ENCODE measurements around the gene HNRNPUL2.
"Not testable (repeated sequence)": the region's sequence is repeated elsewhere in the genome, so short reads cannot be mapped to it uniquely, and the experiment has no call there.

HNRNPUL2 gene

DNA sequence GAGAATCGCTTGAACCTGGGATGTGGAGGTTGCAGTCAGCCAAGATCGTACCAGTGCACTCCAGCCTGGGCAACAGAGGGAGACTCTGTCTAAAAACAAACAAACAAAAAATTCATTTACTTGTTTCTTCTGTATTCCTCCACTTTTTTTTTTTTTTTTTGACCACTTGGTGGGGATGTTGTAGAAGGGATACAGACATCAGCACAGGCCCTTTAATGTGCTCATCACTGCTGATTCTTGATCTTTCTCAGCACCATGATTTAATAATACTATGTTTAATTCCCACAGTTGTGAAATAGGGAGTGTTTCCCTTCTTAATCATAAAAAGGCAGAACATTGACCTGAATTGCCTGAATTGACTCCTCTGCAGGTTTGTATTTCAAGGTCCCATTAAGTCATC, 5.6 kb upstream of the HNRNPUL2 start:
- TF ChIP-seq, protein P1, sequence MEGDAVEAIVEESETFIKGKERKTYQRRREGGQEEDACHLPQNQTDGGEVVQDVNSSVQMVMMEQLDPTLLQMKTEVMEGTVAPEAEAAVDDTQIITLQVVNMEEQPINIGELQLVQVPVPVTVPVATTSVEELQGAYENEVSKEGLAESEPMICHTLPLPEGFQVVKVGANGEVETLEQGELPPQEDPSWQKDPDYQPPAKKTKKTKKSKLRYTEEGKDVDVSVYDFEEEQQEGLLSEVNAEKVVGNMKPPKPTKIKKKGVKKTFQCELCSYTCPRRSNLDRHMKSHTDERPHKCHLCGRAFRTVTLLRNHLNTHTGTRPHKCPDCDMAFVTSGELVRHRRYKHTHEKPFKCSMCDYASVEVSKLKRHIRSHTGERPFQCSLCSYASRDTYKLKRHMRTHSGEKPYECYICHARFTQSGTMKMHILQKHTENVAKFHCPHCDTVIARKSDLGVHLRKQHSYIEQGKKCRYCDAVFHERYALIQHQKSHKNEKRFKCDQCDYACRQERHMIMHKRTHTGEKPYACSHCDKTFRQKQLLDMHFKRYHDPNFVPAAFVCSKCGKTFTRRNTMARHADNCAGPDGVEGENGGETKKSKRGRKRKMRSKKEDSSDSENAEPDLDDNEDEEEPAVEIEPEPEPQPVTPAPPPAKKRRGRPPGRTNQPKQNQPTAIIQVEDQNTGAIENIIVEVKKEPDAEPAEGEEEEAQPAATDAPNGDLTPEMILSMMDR (IDR thresholded peaks at IDR 0.05; ENCODE audit: low read depth, low read length) = no peak; the same call in none of the 2 replicates

DNA sequence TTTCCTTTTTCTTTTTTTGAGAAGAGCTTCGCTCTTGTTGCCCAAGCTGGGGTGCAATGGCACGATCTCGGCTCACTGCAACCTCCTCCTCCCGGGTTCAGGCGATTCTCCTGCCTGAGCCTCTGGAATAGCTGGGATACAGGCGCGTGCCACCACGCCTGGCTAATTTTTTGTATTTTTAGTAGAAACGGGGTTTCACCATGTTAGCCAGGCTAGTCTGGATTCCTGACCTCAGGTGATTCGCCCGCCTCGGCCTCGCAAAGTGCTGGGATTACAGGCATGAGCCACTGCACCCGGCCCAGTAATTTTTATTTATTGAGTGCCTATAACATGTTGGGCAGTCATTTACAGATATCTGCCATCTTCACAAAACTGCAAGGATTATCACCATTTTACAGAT, 2.8 kb upstream of the HNRNPUL2 start:
- not testable (repeated sequence) for DNase-seq (ENCODE audit: extremely low read depth, low read depth)

More for the DNA sequence above, 5.6 kb upstream of the HNRNPUL2 start:
- DNase-seq (ENCODE audit: extremely low read depth, low read depth) = no peak

DNA sequence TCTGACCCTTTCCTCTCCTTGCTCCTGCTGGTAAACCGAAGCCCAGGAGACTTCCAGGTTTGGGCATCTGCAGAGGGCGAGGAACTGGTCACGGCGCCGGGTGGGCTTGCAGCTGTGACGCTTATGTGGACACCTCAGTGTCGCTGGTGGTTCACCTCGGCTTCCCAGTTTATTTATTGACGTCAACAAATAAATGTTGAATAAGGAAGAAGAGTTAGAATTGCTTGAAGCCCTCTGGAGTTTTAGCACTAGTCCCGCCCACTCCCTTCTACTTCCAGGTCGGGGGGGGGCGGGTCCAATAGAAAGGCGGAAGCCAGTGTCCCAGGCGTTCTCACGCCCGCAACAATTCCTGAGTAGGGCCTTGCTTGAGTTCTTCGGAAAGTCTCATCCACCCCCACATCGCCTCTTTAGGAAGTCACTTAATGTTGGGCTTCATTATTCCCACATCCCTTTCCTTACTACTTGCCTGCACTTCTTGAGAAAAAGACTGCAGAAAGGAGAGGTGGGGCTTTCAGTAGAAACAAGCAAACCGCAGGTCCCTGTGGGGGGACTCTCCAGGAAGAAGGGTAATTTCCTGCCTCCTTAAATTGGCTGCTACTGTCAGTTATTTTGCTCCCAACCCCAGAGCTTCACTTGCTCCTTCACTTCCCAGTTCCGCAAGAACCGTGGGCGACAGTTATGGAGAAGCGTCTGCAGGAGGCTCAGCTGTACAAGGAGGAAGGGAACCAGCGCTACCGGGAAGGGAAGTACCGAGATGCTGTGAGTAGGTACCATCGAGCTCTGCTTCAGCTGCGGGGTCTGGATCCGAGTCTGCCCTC, 1.1 kb upstream of the HNRNPUL2 start, which contains the start of gene TTC9C:
Gene TTC9C (plus strand): TSS at position 316 of the 818 bp plus-strand sequence. CDS start 363 bp downstream, at position 679.
- TF ChIP-seq, protein P1 (IDR thresholded peaks at IDR 0.05; ENCODE audit: low read depth, low read length) = no peak

DNA sequence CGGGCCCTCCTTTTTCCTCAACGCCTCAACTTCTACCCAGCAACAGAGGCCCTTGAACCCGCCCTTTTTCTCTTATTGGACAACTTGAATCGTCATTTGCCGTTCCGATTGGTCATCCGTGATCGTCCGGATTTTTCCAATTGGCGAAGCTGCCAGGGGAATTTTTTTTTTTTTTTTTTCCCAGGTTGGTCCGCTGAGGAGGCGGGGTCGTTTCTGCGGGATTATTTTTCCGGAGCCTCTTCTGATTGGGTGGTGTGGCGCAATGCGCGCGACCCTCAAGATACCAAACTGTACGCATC, 564 bp upstream of the HNRNPUL2 start:
- TF ChIP-seq, protein P1 (IDR thresholded peaks at IDR 0.05; ENCODE audit: low read depth, low read length) = no peak
- DNase-seq (ENCODE audit: extremely low read depth, low read depth) = peak; percentile 93

More for the DNA sequence above, 1.1 kb upstream of the HNRNPUL2 start, which contains the start of gene TTC9C:
- DNase-seq (ENCODE audit: extremely low read depth, low read depth) = peak; percentile 59

DNA sequence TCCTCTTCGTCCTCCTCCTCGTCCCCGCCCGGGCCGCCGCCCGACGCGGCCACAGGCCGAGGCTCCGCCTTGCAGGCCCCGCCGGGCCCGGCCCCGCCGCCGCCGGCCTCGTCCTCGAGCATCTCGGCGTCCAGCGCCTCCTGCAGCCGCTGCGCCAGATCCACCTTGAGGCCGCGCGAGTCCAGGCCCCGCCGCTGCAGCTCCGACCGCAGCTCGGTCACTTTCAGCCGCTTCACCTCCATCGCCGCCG, 417 bp downstream of the HNRNPUL2 start:
- TF ChIP-seq, protein P1 (IDR thresholded peaks at IDR 0.05; ENCODE audit: low read depth, low read length) = no peak
- DNase-seq (ENCODE audit: extremely low read depth, low read depth) = no peak

DNA sequence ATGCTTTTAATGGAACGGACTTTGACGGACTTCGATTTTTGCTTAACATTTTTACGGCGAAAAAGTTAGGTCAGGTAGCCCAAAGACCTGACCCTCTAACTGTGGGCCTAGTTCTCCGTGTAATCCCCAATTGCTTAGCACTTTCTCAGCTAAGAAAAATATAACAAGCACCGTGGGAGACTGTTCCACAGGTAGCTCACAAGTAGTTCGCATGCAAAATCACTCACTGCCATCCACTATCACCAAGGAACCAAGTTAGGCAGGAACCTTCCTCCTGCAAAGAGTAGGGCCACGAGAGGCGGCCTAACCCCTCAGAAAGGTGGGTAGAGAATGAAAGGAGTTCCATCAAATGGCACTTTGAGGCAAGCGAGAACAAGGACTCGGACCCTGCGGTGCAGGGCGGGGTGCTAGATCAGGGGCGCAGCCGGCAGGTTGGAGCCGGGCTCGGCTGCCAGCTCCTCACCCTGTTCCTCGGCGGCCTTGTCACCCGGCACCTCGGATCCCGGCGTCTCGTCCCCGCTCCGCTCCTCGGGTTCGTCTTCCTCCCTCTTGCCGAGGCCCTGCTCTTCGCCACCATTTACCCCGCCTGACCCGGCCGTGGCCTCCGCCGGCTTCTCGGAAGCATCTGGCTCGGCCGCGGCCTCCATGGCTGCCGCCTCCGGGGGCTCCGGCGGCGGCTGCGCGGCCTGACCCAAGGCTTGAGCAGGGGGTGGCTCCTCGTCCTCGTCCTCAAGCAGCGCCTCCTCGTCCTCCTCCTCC, 922 bp downstream of the HNRNPUL2 start:
- DNase-seq (ENCODE audit: extremely low read depth, low read depth) = no peak
- TF ChIP-seq, protein P1 (IDR thresholded peaks at IDR 0.05; ENCODE audit: low read depth, low read length) = no peak

DNA sequence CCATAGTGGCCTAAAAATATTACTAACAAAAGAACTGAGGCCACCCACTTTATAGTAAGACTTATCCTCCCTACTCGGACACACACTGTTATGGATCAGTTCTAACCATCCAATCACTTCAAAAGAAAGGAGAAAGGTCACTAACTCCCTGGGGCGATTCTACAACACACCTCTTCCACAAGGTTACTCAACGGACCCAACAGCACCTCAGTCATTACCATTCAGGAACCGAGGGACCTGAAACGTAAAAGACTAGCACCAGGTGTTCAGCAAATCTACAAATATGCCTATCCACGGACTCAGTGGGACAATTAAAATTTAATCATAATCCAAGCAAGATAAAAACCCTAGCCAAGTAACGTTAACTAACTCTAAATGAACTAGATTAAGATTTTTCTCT, 1.6 kb downstream of the HNRNPUL2 start:
- no peak for DNase-seq (ENCODE audit: extremely low read depth, low read depth)

More for the DNA sequence above, 1.6 kb downstream of the HNRNPUL2 start:
- TF ChIP-seq, protein P1 (IDR thresholded peaks at IDR 0.05; ENCODE audit: low read depth, low read length) = no peak
